ENCODE data around the gene IGFBP6.

IGFBP6 gene

DNA sequence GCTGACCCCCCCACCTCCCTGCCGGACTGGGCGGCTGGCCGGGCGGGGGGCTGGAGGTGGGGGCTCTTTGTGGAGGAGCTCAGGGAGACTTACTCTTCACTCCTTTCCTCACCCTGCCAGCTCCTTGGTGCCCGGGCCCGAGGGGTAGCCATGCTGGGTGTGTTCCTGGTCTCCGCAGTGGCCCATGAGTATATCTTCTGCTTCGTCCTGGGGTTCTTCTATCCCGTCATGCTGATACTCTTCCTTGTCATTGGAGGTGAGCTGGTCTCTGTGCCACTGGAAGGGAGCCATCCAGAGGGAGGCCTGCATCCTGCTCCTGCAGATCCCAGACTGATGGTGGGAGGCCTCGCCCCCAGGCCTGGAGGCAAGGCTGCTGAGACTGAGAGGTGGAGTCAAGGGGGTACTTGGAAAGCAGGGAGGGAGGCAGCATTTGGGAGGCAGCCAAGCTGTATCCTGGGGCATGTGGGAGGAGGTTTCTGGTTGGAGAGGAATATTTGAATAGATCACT is 25.5 kb downstream of the IGFBP6 start:
- DNase-seq: no peak

DNA sequence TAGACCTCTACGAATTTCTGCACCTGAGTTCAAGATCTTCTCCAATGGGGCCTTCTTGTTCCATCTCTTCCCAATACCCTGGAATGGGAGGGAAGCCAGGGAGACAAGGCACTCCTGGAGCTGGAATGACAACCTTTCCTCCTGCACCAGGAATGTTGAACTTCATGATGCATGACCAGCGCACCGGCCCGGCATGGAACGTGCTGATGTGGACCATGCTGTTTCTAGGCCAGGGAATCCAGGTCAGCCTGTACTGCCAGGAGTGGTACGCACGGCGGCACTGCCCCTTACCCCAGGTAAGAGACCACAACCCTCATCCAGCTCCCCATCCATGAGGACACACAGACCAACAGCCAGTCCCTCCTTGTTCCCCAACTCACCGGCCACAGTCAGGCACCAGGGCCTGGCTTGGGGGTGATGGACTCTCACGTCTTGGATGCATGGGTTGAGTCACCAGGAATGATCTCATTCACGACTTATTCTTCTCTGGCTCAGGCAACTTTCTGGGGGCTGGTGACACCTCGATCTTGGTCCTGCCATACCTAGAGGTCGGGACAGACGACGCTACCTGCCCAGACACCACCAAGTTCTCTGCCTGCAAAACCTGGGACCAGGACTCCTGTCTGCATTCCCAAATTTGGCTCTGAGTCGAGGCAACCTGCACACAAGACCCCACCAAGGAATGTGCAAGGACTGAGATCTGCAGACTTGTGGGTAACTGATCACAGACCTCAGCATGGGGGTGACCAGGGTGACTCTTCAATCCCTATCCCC is 26.3 kb downstream of the IGFBP6 start:
- DNase-seq: no peak

GRCh38 chr12:53124352-53124723 is 26.9 kb downstream of the IGFBP6 start:
- no peak for DNase-seq

- no peak for DNase-seq
Observed at GRCh38 chr12:53127169-53127568, 29.7 kb downstream of the IGFBP6 start.

- DNase-seq: no peak
Observed at GRCh38 chr12:53128780-53129569, 31.5 kb downstream of the IGFBP6 start.

GRCh38 chr12:53131844-53132243 is 34.4 kb downstream of the IGFBP6 start:
- no peak for DNase-seq

- no peak for DNase-seq
Observed at GRCh38 chr12:53133722-53134121, 36.3 kb downstream of the IGFBP6 start.

DNA sequence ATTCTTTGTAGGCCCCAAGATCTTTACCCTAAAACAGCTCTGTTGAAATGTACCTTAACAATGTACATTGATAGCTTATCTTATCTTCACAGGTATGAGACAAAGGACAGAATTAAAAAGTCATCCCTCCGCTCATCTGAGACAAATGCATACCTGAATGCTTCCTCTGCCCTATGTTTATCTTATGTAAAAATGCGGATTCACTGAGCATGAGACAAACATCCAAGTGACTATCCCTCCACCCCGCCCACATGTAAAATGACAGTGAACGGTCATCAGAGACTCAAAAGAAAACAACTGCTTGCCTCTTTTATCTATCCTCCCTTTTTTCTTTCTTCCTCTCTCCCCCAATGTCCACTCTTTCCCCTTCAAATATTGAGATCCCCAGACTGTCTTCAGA is 45.9 kb downstream of the IGFBP6 start:
- DNase-seq: no peak

GRCh38 chr12:53145383-53146260 is 48.2 kb downstream of the IGFBP6 start:
- DNase-seq: no peak

DNA sequence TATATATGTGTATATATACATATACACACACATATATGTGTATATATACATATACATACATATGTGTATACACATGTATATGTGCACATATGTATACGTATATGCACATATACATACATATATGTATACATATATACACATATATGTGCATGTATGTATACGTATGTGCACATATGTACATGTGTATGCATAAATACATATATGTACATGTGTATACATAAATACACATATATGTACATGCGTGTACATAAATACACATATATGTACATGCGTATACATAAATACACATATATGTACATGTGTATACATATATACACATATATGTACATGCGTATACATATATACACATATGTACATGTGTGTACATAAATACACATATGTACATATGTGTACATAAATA is 49.7 kb downstream of the IGFBP6 start:
- no peak for DNase-seq

- DNase-seq: no peak
Observed at GRCh38 chr12:53147653-53148052, 50.2 kb downstream of the IGFBP6 start.

GRCh38 chr12:53151039-53151438 is 53.6 kb downstream of the IGFBP6 start:
- DNase-seq: no peak

Measured in retina (tissue), 1 donor.